Liver (tissue), 3 donors: ENCODE results near the gene DCTPP1.

ENCODE experiments used
- CTCF ChIP-seq: fragments of 150-350 bp; IDR thresholded peaks from 2 replicates; pipeline ENCODE4 v1.5.1; 2017; ENCODE audit warnings: improper control_type of control experiment, low read depth, low read length; ENCODE audit not compliant: missing input control
- FOXA2 ChIP-seq: IDR thresholded peaks from 2 replicates; pipeline ENCODE4 v1.6.1; 2016; ENCODE audit warnings: antibody characterized with exemption
- GABPA ChIP-seq, 2 donors: IDR thresholded peaks in 1 of 2; conservative IDR thresholded peaks in 1 of 2; 2 replicates each; pipeline ENCODE4 v1.6.1; 2016; ENCODE audit warnings: antibody characterized with exemption in 2 of 2, mild to moderate bottlenecking in 1 of 2, moderate library complexity in 1 of 2
- HNF4G ChIP-seq: IDR thresholded peaks from 2 replicates; pipeline ENCODE4 v1.6.1; 2016; ENCODE audit warnings: antibody characterized with exemption
- JUND ChIP-seq, 2 donors: IDR thresholded peaks; 2 replicates each; pipeline ENCODE4 v1.6.1; 2016; ENCODE audit warnings: antibody characterized with exemption in 2 of 2
- MAX ChIP-seq: IDR thresholded peaks from 2 replicates; pipeline ENCODE4 v1.6.1; 2016; ENCODE audit warnings: antibody characterized with exemption
- RAD21 ChIP-seq, 2 donors: IDR thresholded peaks; 2 replicates each; pipeline ENCODE4 v1.6.1; 2016; ENCODE audit warnings: antibody characterized with exemption in 2 of 2, mild to moderate bottlenecking in 2 of 2
- REST ChIP-seq: IDR thresholded peaks from 2 replicates; pipeline ENCODE4 v1.6.1; 2016; ENCODE audit warnings: antibody characterized with exemption, mild to moderate bottlenecking
- SP1 ChIP-seq: IDR thresholded peaks from 2 replicates; pipeline ENCODE4 v1.6.1; 2018; ENCODE audit warnings: antibody characterized with exemption, mild to moderate bottlenecking
- TAF1 ChIP-seq: conservative IDR thresholded peaks from 2 replicates; pipeline ENCODE4 v1.6.1; 2016; ENCODE audit warnings: antibody characterized with exemption, mild to moderate bottlenecking
- YY1 ChIP-seq: IDR thresholded peaks from 2 replicates; pipeline ENCODE4 v1.6.1; 2016; ENCODE audit warnings: antibody characterized with exemption, mild to moderate bottlenecking
- donor health status: healthy.
- donor health status: healthy.

- TF ChIP-seq CTCF: no peak
- no peak for TF ChIP-seq HNF4G
- TF ChIP-seq MAX: no peak
- no peak for TF ChIP-seq GABPA (IDR thresholded peaks at IDR 0.05 in 1 of 2, conservative IDR thresholded peaks at IDR 0.05 in 1 of 2)
- no peak for TF ChIP-seq TAF1
- no peak for TF ChIP-seq SP1
- no peak for TF ChIP-seq YY1
- TF ChIP-seq REST: no peak
- TF ChIP-seq RAD21 (IDR thresholded peaks at IDR 0.05): no peak
- TF ChIP-seq FOXA2: no peak
- no peak for TF ChIP-seq JUND (IDR thresholded peaks at IDR 0.05)
Observed at GRCh38 chr16:30416047-30416603, 13.7 kb downstream of the DCTPP1 start.
